Caco-2 (cell line): ENCODE results near the gene CELF5. TPM values are rescaled to one million over a fixed set of nuclear protein-coding genes. Genes with fewer than 3 reads are reported as not detected.

Experiments
- BruUV-seq: library from RNA; stranded (reverse); fragments of 400-500 nt; replicated peaks from 2 replicates; lab custom pipeline; 2021; lab: Mats Ljungman, UMichigan
- CTCF ChIA-PET: fragments of 300-600 bp; sonication (Branson Sonifier 250); formaldehyde crosslinking; loops from one replicate; lab custom pipeline; 2022; ENCODE audit warnings: antibody characterized with exemption; lab: Charles Lee
- POLR2A ChIA-PET: fragments of 300-600 bp; sonication (Branson Sonifier 250); formaldehyde crosslinking; loops from one replicate; lab custom pipeline; 2022; ENCODE audit warnings: antibody characterized with exemption; lab: Charles Lee
- DNase-seq, 2 experiments: peaks; one replicate each; pipeline versions ENCODE4 v3.0.0 to v3.0.0-alpha.2; 2020 to 2022
- H3K27me3 ChIP-seq: replicated peaks from 2 replicates; pipeline ENCODE4 v1.6.0; 2011; ENCODE audit warnings: low read length; ENCODE audit not compliant: control insufficient read depth, insufficient read depth
- H3K36me3 ChIP-seq: 2 replicates; pipeline ENCODE4 v1.5.1; 2011; ENCODE audit warnings: low read length; ENCODE audit not compliant: control insufficient read depth, insufficient read depth
- H3K4me1 ChIP-seq: fragments of 250-450 bp; sonication (Bioruptor Pico); 2 replicates; pipeline ENCODE4 v1.5.1; 2020; ENCODE audit warnings: mild to moderate bottlenecking
- H3K4me3 ChIP-seq: 2 replicates; pipeline ENCODE4 v1.5.1; 2011; ENCODE audit warnings: low read depth, mild to moderate bottlenecking, control low read depth, low read length
- H3K9me3 ChIP-seq: fragments of 250-450 bp; sonication (Bioruptor Pico); 2 replicates; pipeline ENCODE4 v1.5.1; 2020; ENCODE audit warnings: mild to moderate bottlenecking, moderate library complexity
- H3K27ac Mint-ChIP-seq: one replicate; pipeline ENCODE4 v1.8.0; 2022; ENCODE audit warnings: mixed read lengths; ENCODE audit not compliant: unreplicated experiment
- H3K27me3 Mint-ChIP-seq: one replicate; pipeline ENCODE4 v1.8.0; 2022; ENCODE audit warnings: mixed read lengths; ENCODE audit not compliant: insufficient read depth, unreplicated experiment
- H3K36me3 Mint-ChIP-seq: one replicate; pipeline ENCODE4 v1.8.0; 2022; ENCODE audit warnings: mild to moderate bottlenecking, mixed read lengths; ENCODE audit not compliant: insufficient read depth, unreplicated experiment
- H3K4me1 Mint-ChIP-seq: one replicate; pipeline ENCODE4 v1.8.0; 2022; ENCODE audit warnings: low read depth, mixed read lengths; ENCODE audit not compliant: unreplicated experiment
- H3K4me3 Mint-ChIP-seq: one replicate; pipeline ENCODE4 v1.8.0; 2022; ENCODE audit warnings: mild to moderate bottlenecking, moderate library complexity, mixed read lengths; ENCODE audit not compliant: unreplicated experiment
- H3K9me3 Mint-ChIP-seq: one replicate; pipeline ENCODE4 v1.8.0; 2022; ENCODE audit warnings: mixed read lengths; ENCODE audit not compliant: unreplicated experiment
- intact Hi-C: fragments of 100-400 bp; cut with micrococcal nuclease; formaldehyde crosslinking; loops from one replicate; pipeline ENCODE4 v1.10.0; 2022; ENCODE audit not compliant: unreplicated experiment
- total RNA-seq: library from RNA; stranded (reverse); gene quantifications from 2 replicates; pipeline ENCODE4 v1.2.3, GENCODE V29; 2022
- TF ChIP-seq, protein P1 (sequence below), 2 experiments: fragments of 200-600 bp in 1 of 2; IDR thresholded peaks; 1 replicate in 1 of 2; 2 replicates in 1 of 2; pipeline versions ENCODE4 v1.5.1 to v1.8.0; 2011 to 2022; ENCODE audit warnings: antibody characterized with exemption in 1 of 2, control low read depth in 1 of 2, inconsistent platforms in 1 of 2, low read depth in 1 of 2, low read length in 1 of 2, mild to moderate bottlenecking in 1 of 2, moderate library complexity in 1 of 2; ENCODE audit not compliant: insufficient read depth in 1 of 2, severe bottlenecking in 1 of 2, unreplicated experiment in 1 of 2

The CELF5 gene
- total RNA-seq, 1 experiment from 2014 or later: 0.07 TPM

DNA sequence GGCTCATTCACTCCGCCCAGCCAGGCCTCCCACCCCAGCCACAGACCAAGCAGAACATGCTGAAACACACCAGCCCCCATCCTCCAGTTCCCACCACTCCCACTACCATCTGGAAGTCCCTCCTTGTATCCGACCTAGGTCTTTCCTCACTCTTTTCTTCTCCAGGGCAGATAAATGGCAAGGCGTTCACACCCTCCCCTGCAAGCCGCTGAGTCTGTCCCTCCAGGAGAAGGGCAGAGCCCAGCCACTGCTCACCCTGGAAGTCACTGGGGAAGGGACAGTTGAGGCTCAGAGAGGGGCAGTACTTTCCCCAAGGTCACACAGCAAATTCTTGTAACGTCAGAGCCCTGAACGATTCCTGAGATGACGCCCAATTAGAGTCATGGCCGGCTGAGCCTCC lies 96.4 kb downstream of the CELF5 start:
- intact Hi-C loops: no loop called here
- Mint-ChIP-seq H3K4me3 (no peak overlapping the region), H3K4me1 (no peaks in the 10 kb centered on the region), H3K27me3 (peaks cover 2% of the 10 kb centered on the region), H3K36me3 (no peaks in the 10 kb centered on the region), H3K9me3 (peaks cover 10% of the 10 kb centered on the region), H3K27ac (no peak overlapping the region)
- no TSS peak for BruUV-seq
- Histone ChIP-seq H3K4me3 (no peak overlapping the region), H3K9me3 (no peaks in the 10 kb centered on the region), H3K4me1 (no peaks in the 10 kb centered on the region), H3K27me3 (no peaks in the 10 kb centered on the region), H3K36me3 (no peaks in the 10 kb centered on the region)
- no peak for DNase-seq
- ChIA-PET CTCF (no interaction called here), POLR2A (no interaction called here)
- TF ChIP-seq, protein P1, sequence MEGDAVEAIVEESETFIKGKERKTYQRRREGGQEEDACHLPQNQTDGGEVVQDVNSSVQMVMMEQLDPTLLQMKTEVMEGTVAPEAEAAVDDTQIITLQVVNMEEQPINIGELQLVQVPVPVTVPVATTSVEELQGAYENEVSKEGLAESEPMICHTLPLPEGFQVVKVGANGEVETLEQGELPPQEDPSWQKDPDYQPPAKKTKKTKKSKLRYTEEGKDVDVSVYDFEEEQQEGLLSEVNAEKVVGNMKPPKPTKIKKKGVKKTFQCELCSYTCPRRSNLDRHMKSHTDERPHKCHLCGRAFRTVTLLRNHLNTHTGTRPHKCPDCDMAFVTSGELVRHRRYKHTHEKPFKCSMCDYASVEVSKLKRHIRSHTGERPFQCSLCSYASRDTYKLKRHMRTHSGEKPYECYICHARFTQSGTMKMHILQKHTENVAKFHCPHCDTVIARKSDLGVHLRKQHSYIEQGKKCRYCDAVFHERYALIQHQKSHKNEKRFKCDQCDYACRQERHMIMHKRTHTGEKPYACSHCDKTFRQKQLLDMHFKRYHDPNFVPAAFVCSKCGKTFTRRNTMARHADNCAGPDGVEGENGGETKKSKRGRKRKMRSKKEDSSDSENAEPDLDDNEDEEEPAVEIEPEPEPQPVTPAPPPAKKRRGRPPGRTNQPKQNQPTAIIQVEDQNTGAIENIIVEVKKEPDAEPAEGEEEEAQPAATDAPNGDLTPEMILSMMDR (IDR thresholded peaks at IDR 0.05; ENCODE audit: insufficient read depth in 1 of 2, low read depth in 1 of 2, low read length in 1 of 2, severe bottlenecking in 1 of 2, unreplicated experiment in 1 of 2): no peak

DNA sequence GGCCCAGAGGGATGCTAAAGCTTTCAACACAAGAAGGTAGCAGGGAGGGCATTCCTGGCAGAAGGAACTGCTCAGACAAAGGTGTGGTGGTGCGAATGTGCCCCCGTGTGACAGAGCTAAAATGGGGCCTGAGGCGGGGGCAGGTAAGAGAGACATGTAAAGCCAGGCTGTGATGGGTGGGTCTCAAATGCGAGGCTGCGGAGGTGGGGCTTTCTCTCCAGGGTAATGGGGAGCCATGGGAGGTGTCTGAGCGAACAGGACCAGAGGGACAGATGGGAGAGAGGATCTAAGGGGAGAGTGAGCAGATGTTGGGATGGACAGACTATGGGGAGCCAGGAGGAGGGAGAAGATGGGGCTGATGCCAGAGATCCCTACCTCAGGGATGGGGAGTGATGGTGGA lies 97.2 kb downstream of the CELF5 start:
- no peak overlapping the region for H3K4me3 Mint-ChIP-seq
- POLR2A ChIA-PET: no interaction called here
- CTCF ChIA-PET: no interaction called here

GRCh38 chr19:3322199-3322978 lies 97.9 kb downstream of the CELF5 start:
- Mint-ChIP-seq H3K36me3 (no peaks in the 10 kb centered on the region), H3K9me3 (peaks cover 10% of the 10 kb centered on the region), H3K27ac (no peak overlapping the region), H3K27me3 (peaks cover 2% of the 10 kb centered on the region), H3K4me1 (no peaks in the 10 kb centered on the region), H3K4me3 (no peak overlapping the region)
- no peaks in the 10 kb centered on the region for H3K27me3 ChIP-seq
- no peak overlapping the region for H3K4me3 ChIP-seq
- no peaks in the 10 kb centered on the region for H3K36me3 ChIP-seq
- ChIA-PET POLR2A (no interaction called here), CTCF (no interaction called here)
- TF ChIP-seq, protein P1 (IDR thresholded peaks at IDR 0.05; ENCODE audit: insufficient read depth in 1 of 2, low read depth in 1 of 2, low read length in 1 of 2, severe bottlenecking in 1 of 2, unreplicated experiment in 1 of 2): no peak
- no peaks in the 10 kb centered on the region for H3K4me1 ChIP-seq
- no TSS peak for BruUV-seq
- intact Hi-C loops: no loop called here
- H3K9me3 ChIP-seq: no peaks in the 10 kb centered on the region
- DNase-seq: no peak

More for the DNA sequence above, 97.2 kb downstream of the CELF5 start:
- no peak overlapping the region for H3K27ac Mint-ChIP-seq
- intact Hi-C loops: no loop called here
- no peak overlapping the region for H3K4me3 ChIP-seq
- no TSS peak for BruUV-seq
- TF ChIP-seq, protein P1 (IDR thresholded peaks at IDR 0.05; ENCODE audit: insufficient read depth in 1 of 2, low read depth in 1 of 2, low read length in 1 of 2, severe bottlenecking in 1 of 2, unreplicated experiment in 1 of 2): no peak
- no peaks in the 10 kb centered on the region for H3K4me1 Mint-ChIP-seq
- no peaks in the 10 kb centered on the region for H3K9me3 ChIP-seq
- H3K4me1 ChIP-seq: no peaks in the 10 kb centered on the region
- peaks cover 10% of the 10 kb centered on the region for H3K9me3 Mint-ChIP-seq
- DNase-seq: no peak
- peaks cover 2% of the 10 kb centered on the region for H3K27me3 Mint-ChIP-seq
- no peaks in the 10 kb centered on the region for H3K36me3 ChIP-seq
- no peaks in the 10 kb centered on the region for H3K36me3 Mint-ChIP-seq
- H3K27me3 ChIP-seq: no peaks in the 10 kb centered on the region
